ACC112 (cell line): Measurements from ENCODE around the gene FBXW12.

Experiments used
- H2AFZ ChIP-seq: fragments of 200-600 bp; sonication (generic); one replicate; pipeline ENCODE4 v1.6.0; 2017; ENCODE audit warnings: antibody characterized with exemption, low read length; ENCODE audit not compliant: unreplicated experiment
- H3K27ac ChIP-seq: fragments of 200-600 bp; sonication (generic); 2 replicates; pipeline ENCODE4 v1.5.1; 2014; ENCODE audit warnings: low read depth, mild to moderate bottlenecking, antibody characterized with exemption, low read length, moderate library complexity
- H3K27me3 ChIP-seq: fragments of 200-600 bp; sonication (generic); 2 replicates; pipeline ENCODE4 v1.6.1; 2014; ENCODE audit warnings: mild to moderate bottlenecking, antibody characterized with exemption, low read length, moderate library complexity, mixed read lengths; ENCODE audit not compliant: insufficient read depth
- H3K36me3 ChIP-seq: fragments of 200-600 bp; sonication (generic); 2 replicates; pipeline ENCODE4 v1.6.1; 2016; ENCODE audit warnings: mild to moderate bottlenecking, antibody characterized with exemption, low read length, moderate library complexity, mixed read lengths; ENCODE audit not compliant: insufficient read depth
- H3K4me1 ChIP-seq: fragments of 200-600 bp; sonication (generic); one replicate; pipeline ENCODE4 v1.6.1; 2016; ENCODE audit warnings: low read length, mixed read lengths; ENCODE audit not compliant: insufficient read depth, unreplicated experiment, control insufficient read depth
- H3K4me3 ChIP-seq: fragments of 200-600 bp; sonication (generic); 2 replicates; pipeline ENCODE4 v1.5.1; 2014; ENCODE audit warnings: mild to moderate bottlenecking, low read depth, low read length
- H3K79me2 ChIP-seq: fragments of 200-600 bp; sonication (generic); one replicate; pipeline ENCODE4 v1.6.0; 2016; ENCODE audit warnings: low read length; ENCODE audit not compliant: control insufficient read depth, unreplicated experiment, insufficient read depth

FBXW12 gene

DNA sequence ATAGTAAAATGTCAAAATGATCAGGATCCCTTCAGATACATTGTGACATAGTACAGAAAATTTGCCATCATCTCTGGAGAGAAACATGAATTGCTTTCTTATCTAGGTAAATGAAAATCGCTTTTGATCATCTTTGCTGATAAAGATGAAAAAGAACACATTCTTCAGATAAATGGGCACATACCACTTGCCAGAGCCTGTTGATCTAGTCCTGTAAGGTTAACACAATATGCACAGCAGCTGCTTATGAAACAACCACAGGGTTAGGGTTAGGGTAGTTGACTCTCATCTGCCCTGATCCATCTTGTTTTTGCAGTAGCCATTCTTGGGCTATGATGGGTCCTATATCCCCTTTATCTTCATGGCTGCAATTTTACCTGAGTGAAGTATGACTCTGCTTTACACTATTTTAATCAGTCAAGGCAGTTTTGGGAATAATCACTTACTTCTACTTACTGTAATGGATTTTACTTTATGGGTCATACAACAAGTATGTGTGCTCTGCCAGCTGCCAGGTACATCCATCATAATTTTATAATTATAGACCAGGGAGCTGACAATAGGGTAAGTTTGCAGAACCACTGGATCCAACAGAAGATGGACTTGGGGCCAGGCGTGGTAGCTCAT is 26.0 kb upstream of the FBXW12 start:
- Histone ChIP-seq H3K27me3 (peaks cover 15% of the 10 kb centered on the region), H3K4me1 (no peaks in the 10 kb centered on the region), H3K27ac (no peak overlapping the region), H2AFZ (no peak overlapping the region), H3K4me3 (no peak overlapping the region), H3K79me2 (no peaks in the 10 kb centered on the region), H3K36me3 (no peaks in the 10 kb centered on the region)

DNA sequence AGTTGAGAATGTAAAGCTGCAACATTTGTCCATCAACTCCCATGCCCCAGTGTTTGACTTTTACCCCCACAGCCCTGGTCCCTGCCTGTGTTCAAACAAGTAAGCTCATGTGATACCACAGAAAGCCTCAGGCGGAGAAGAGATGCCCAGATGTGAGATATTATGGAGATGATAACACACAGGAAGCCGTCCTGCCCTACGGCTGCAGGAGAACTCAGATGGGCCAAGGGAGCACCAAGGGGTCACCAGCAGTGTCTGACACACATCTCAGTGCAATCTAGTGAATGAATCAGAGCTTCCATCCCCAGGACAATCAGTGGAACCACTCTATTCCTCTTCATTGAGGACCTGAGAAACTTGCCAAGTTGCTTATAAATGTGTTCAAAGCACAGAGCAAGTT is 24.5 kb upstream of the FBXW12 start:
- Histone ChIP-seq H3K4me1 (no peaks in the 10 kb centered on the region), H3K27ac (no peak overlapping the region), H3K36me3 (no peaks in the 10 kb centered on the region), H3K27me3 (peaks cover 23% of the 10 kb centered on the region), H3K4me3 (no peak overlapping the region), H2AFZ (no peak overlapping the region), H3K79me2 (no peaks in the 10 kb centered on the region)

- no peaks in the 10 kb centered on the region for H3K79me2 ChIP-seq
- no peak overlapping the region for H3K4me3 ChIP-seq
- no peak overlapping the region for H3K27ac ChIP-seq
- H2AFZ ChIP-seq, result no peak overlapping the region
- no peaks in the 10 kb centered on the region for H3K36me3 ChIP-seq
- H3K4me1 ChIP-seq, result no peaks in the 10 kb centered on the region
- peaks cover 42% of the 10 kb centered on the region for H3K27me3 ChIP-seq
These were observed 19.5 kb upstream of the FBXW12 start for GRCh38 chr3:48352546-48352945.

GRCh38 chr3:48353987-48354386 is 18.0 kb upstream of the FBXW12 start:
- H3K4me1 ChIP-seq, result no peaks in the 10 kb centered on the region
- H3K27ac ChIP-seq, result no peak overlapping the region
- H2AFZ ChIP-seq, result no peak overlapping the region
- H3K79me2 ChIP-seq, result no peaks in the 10 kb centered on the region
- H3K4me3 ChIP-seq, result no peak overlapping the region
- H3K36me3 ChIP-seq, result no peaks in the 10 kb centered on the region
- H3K27me3 ChIP-seq, result peaks cover 47% of the 10 kb centered on the region

- Histone ChIP-seq H3K79me2 (no peaks in the 10 kb centered on the region), H3K4me3 (no peak overlapping the region)
These were observed 15.6 kb upstream of the FBXW12 start for GRCh38 chr3:48356419-48356818.

DNA sequence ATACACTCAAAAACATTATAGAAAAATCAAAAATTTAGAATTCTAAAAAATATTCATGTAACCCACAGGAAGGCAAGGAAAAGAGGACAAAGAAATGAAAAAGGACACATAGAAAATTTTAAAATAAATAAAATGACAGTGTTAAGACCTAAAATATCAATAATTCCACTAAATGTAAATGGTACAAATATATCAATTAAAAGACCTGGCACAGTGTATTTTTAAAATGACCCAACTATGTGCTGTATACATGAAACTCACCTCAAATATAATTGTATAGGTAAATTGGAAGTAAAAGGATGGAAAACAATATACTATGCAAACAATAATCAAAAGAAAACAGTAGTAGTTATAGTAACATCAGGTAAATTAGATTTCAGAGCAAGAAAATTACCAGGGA is 10.1 kb upstream of the FBXW12 start:
- peaks cover 20% of the 10 kb centered on the region for H3K27me3 ChIP-seq
- no peak overlapping the region for H3K27ac ChIP-seq
- no peaks in the 10 kb centered on the region for H3K79me2 ChIP-seq
- no peak overlapping the region for H2AFZ ChIP-seq
- H3K4me1 ChIP-seq, result no peaks in the 10 kb centered on the region
- H3K4me3 ChIP-seq, result no peak overlapping the region
- no peaks in the 10 kb centered on the region for H3K36me3 ChIP-seq

More at GRCh38 chr3:48356419-48356818, 15.6 kb upstream of the FBXW12 start:
- Histone ChIP-seq H3K4me1 (no peaks in the 10 kb centered on the region), H3K27ac (no peak overlapping the region), H3K27me3 (peaks cover 52% of the 10 kb centered on the region), H3K36me3 (no peaks in the 10 kb centered on the region), H2AFZ (no peak overlapping the region)

GRCh38 chr3:48364840-48365239 is 7.2 kb upstream of the FBXW12 start:
- Histone ChIP-seq H3K4me3 (no peak overlapping the region), H2AFZ (no peak overlapping the region), H3K36me3 (no peaks in the 10 kb centered on the region), H3K79me2 (no peaks in the 10 kb centered on the region), H3K27me3 (peaks cover 5% of the 10 kb centered on the region; the same call in 1 of the 2 replicates), H3K4me1 (no peaks in the 10 kb centered on the region), H3K27ac (no peak overlapping the region)

DNA sequence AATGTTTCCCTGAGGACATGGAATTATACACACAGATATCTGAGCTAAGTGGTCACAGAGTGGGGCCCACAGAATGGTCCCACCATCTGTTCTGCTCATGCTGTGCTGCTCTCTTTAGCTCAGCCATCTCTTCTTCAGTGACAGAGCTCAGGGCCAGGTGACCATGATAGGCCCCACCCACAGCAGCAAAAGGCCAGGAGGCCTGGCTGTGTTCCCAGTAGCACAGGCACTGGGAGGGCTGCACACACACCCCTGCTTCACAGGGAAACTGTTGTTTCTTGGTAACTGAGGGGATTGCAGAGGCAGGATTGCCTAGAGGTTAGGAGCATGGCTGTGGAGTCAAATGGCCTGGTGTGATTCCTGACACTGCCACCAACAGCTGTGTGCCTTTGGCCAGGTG is 4.8 kb upstream of the FBXW12 start:
- H2AFZ ChIP-seq, result no peak overlapping the region
- H3K4me3 ChIP-seq, result no peak overlapping the region

GRCh38 chr3:48369693-48370332 is 2.2 kb upstream of the FBXW12 start:
- Histone ChIP-seq H3K27me3 (peaks cover 7% of the 10 kb centered on the region), H2AFZ (no peak overlapping the region), H3K4me1 (no peaks in the 10 kb centered on the region), H3K36me3 (no peaks in the 10 kb centered on the region), H3K4me3 (no peak overlapping the region), H3K79me2 (no peaks in the 10 kb centered on the region), H3K27ac (no peak overlapping the region)

More for the DNA sequence above, 4.8 kb upstream of the FBXW12 start:
- Histone ChIP-seq H3K27me3 (peaks cover 2% of the 10 kb centered on the region; the same call in 1 of the 2 replicates), H3K79me2 (no peaks in the 10 kb centered on the region), H3K4me1 (no peaks in the 10 kb centered on the region), H3K36me3 (no peaks in the 10 kb centered on the region), H3K27ac (no peak overlapping the region)

DNA sequence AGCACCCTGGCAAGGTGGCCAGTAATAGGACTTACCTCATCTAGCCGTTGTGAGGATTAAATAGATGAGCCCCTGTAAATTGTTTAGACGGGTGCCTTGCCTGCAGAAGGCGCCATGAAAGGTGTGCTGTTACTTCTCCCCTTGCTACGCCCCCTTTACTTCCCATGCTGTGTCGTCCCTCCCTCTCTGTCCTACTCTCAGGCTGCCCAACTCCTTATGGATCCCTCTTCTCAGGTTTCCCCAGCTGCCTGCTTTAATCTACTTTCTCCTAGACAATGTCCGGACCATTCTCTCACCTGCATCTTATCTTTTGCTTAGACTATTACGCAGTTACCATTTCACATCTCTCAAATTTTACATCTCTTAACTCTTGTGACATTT is 1.7 kb upstream of the FBXW12 start:
- no peak overlapping the region for H2AFZ ChIP-seq
- no peak overlapping the region for H3K4me3 ChIP-seq
- no peaks in the 10 kb centered on the region for H3K4me1 ChIP-seq
- no peaks in the 10 kb centered on the region for H3K36me3 ChIP-seq
- H3K27ac ChIP-seq, result no peak overlapping the region
- peaks cover 7% of the 10 kb centered on the region for H3K27me3 ChIP-seq
- no peaks in the 10 kb centered on the region for H3K79me2 ChIP-seq

- peaks cover 7% of the 10 kb centered on the region for H3K27me3 ChIP-seq
- H2AFZ ChIP-seq, result no peak overlapping the region
- H3K27ac ChIP-seq, result no peak overlapping the region
- H3K4me3 ChIP-seq, result no peak overlapping the region
- H3K79me2 ChIP-seq, result no peaks in the 10 kb centered on the region
- H3K4me1 ChIP-seq, result no peaks in the 10 kb centered on the region
- H3K36me3 ChIP-seq, result no peaks in the 10 kb centered on the region
These were observed 355 bp downstream of the FBXW12 start for GRCh38 chr3:48372377-48372770.
